Effector CD8-positive, alpha-beta T cell (primary cell): ENCODE measurements around the gene SHB.

Source experiments
- DNase-seq: peaks from one replicate; lab custom pipeline; 2025; lab: John Stamatoyannopoulos, UW
- total RNA-seq, 4 experiments: gene quantifications; one replicate each; lab custom pipeline; 2026; lab: John Stamatoyannopoulos, UW

SHB gene
- 0.44 to 4.6 (median 2.3) reads per million in 4 experiments for total RNA-seq

- peak; percentile 74 for DNase-seq
Observed at GRCh38 chr9:38068701-38069628, at the start of gene SHB. SHB (minus strand) TSS chr9:38069227; CDS start chr9:38068645, 582 bp downstream.

- no peak for DNase-seq
Observed at GRCh38 chr9:38117651-38118050, 48.6 kb upstream of the SHB start.

- DNase-seq = no peak
Observed at GRCh38 chr9:38114905-38115304, 45.9 kb upstream of the SHB start.

GRCh38 chr9:38112456-38112855 is 43.4 kb upstream of the SHB start:
- no peak for DNase-seq

- DNase-seq = no peak
Observed at GRCh38 chr9:38112049-38112448, 43.0 kb upstream of the SHB start.

GRCh38 chr9:38110476-38110875 is 41.4 kb upstream of the SHB start:
- DNase-seq = no peak

- no peak for DNase-seq
Observed at GRCh38 chr9:38109601-38110000, 40.6 kb upstream of the SHB start.

GRCh38 chr9:38108326-38108725 is 39.3 kb upstream of the SHB start:
- no peak for DNase-seq

GRCh38 chr9:38107811-38108304 is 38.8 kb upstream of the SHB start:
- no peak for DNase-seq

- no peak for DNase-seq
Observed at GRCh38 chr9:38107405-38107804, 38.4 kb upstream of the SHB start.

- DNase-seq = no peak
Observed at GRCh38 chr9:38106488-38106887, 37.5 kb upstream of the SHB start.

- no peak for DNase-seq
Observed at GRCh38 chr9:38103340-38103739, 34.3 kb upstream of the SHB start.

GRCh38 chr9:38101423-38101822 is 32.4 kb upstream of the SHB start:
- DNase-seq = no peak

- DNase-seq = no peak
Observed at GRCh38 chr9:38096238-38096805, 27.3 kb upstream of the SHB start.

GRCh38 chr9:38094165-38094564 is 25.1 kb upstream of the SHB start:
- no peak for DNase-seq

GRCh38 chr9:38092656-38093055 is 23.6 kb upstream of the SHB start:
- no peak for DNase-seq

- DNase-seq = no peak
Observed at GRCh38 chr9:38092200-38092524, 23.1 kb upstream of the SHB start.

GRCh38 chr9:38091310-38092199 is 22.5 kb upstream of the SHB start:
- no peak for DNase-seq

- no peak for DNase-seq
Observed at GRCh38 chr9:38090170-38090569, 21.1 kb upstream of the SHB start.

- no peak for DNase-seq
Observed at GRCh38 chr9:38089387-38090165, 20.5 kb upstream of the SHB start.
